HEK293 (cell line): ENCODE data around the gene DEFB132.

Experiments
- CTCF ChIA-PET: fragments of 350-600 bp; formaldehyde crosslinking; extraction: SDS; loops from one replicate; lab custom pipeline; 2021; ENCODE audit warnings: antibody characterized with exemption; lab: Yijun Ruan, JAX
- POLR2A ChIA-PET: fragments of 300-600 bp; formaldehyde crosslinking; extraction: SDS; loops from one replicate; lab custom pipeline; 2020; ENCODE audit warnings: antibody characterized with exemption, inconsistent platforms; lab: Yijun Ruan, JAX
- H3K27ac ChIP-seq: fragments of 200-500 bp; sonication (Bioruptor generic); 2 replicates; pipeline ENCODE4 v1.5.1; 2014; ENCODE audit warnings: low read depth, low read length, control low read depth, inconsistent platforms; ENCODE audit errors: extremely low read depth
- H3K36me3 ChIP-seq, 2 experiments: fragments of 200-500 bp in 1 of 2; sonication (Bioruptor generic) in 1 of 2; 1 replicate in 1 of 2; 2 replicates in 1 of 2; pipeline ENCODE4 v1.5.1; 2014 to 2017; ENCODE audit warnings: inconsistent platforms in 2 of 2, low read length in 2 of 2; ENCODE audit not compliant: control insufficient read depth in 2 of 2, insufficient read depth in 1 of 2
- H3K4me1 ChIP-seq: fragments of 200-500 bp; sonication (Bioruptor generic); 2 replicates; pipeline ENCODE4 v1.5.1; 2014; ENCODE audit warnings: mild to moderate bottlenecking, low read length, inconsistent platforms; ENCODE audit not compliant: control insufficient read depth, insufficient read depth
- H3K4me3 ChIP-seq: 2 replicates; pipeline ENCODE4 v1.5.1; 2011; ENCODE audit warnings: low read depth, mild to moderate bottlenecking, control low read depth, low read length, moderate library complexity
- H3K9me3 ChIP-seq: fragments of 200-500 bp; sonication (Bioruptor generic); 2 replicates; pipeline ENCODE4 v1.5.1; 2014; ENCODE audit warnings: low read depth, low read length, inconsistent platforms; ENCODE audit not compliant: control insufficient read depth, insufficient read depth
- GLI4 ChIP-seq: fragments of 450-650 bp; formaldehyde crosslinking; IDR thresholded peaks from 2 replicates; pipeline ENCODE4 v1.5.1; 2016; ENCODE audit warnings: missing biosample characterization, missing genetic modification characterization
- HIC1 ChIP-seq: fragments of 450-650 bp; formaldehyde crosslinking; IDR thresholded peaks from 2 replicates; pipeline ENCODE4 v1.5.1; 2016; ENCODE audit warnings: missing biosample characterization, missing genetic modification characterization
- KLF9 ChIP-seq: fragments of 450-650 bp; formaldehyde crosslinking; IDR thresholded peaks from 2 replicates; pipeline ENCODE4 v1.5.1; 2016; ENCODE audit warnings: missing biosample characterization, missing genetic modification characterization, low read depth
- SP7 ChIP-seq: fragments of 450-650 bp; formaldehyde crosslinking; IDR thresholded peaks from 2 replicates; pipeline ENCODE4 v1.5.1; 2016; ENCODE audit warnings: missing biosample characterization, missing genetic modification characterization
- ZBTB11 ChIP-seq: fragments of 450-650 bp; formaldehyde crosslinking; conservative IDR thresholded peaks from 2 replicates; pipeline ENCODE4 v1.5.1; 2016; ENCODE audit warnings: low read depth, missing biosample characterization, missing genetic modification characterization
- ZBTB17 ChIP-seq: fragments of 450-650 bp; formaldehyde crosslinking; IDR thresholded peaks from 2 replicates; pipeline ENCODE4 v1.5.1; 2016; ENCODE audit warnings: missing biosample characterization, missing genetic modification characterization
- ZBTB26 ChIP-seq: fragments of 450-650 bp; formaldehyde crosslinking; optimal IDR thresholded peaks from 2 replicates; pipeline ENCODE3; 2016; ENCODE audit warnings: missing biosample characterization, mild to moderate bottlenecking, missing genetic modification characterization
- ZBTB8A ChIP-seq: fragments of 450-650 bp; formaldehyde crosslinking; IDR thresholded peaks from 2 replicates; pipeline ENCODE4 v1.5.1; 2016; ENCODE audit warnings: missing biosample characterization, missing genetic modification characterization
- ZFP37 ChIP-seq: fragments of 450-650 bp; formaldehyde crosslinking; IDR thresholded peaks from 2 replicates; pipeline ENCODE4 v1.5.1; 2016; ENCODE audit warnings: missing biosample characterization, missing genetic modification characterization
- ZNF18 ChIP-seq: fragments of 450-650 bp; formaldehyde crosslinking; IDR thresholded peaks from 2 replicates; pipeline ENCODE4 v1.5.1; 2016; ENCODE audit warnings: missing biosample characterization, missing genetic modification characterization
- ZNF341 ChIP-seq: fragments of 450-650 bp; formaldehyde crosslinking; IDR thresholded peaks from 2 replicates; pipeline ENCODE4; 2016; ENCODE audit warnings: low read depth, missing biosample characterization, missing genetic modification characterization
- ZNF394 ChIP-seq: fragments of 450-650 bp; formaldehyde crosslinking; IDR thresholded peaks from 2 replicates; pipeline ENCODE4 v1.5.1; 2016; ENCODE audit warnings: missing biosample characterization, missing genetic modification characterization, mild to moderate bottlenecking, moderate library complexity, borderline replicate concordance
- ZNF48 ChIP-seq: fragments of 450-650 bp; formaldehyde crosslinking; IDR thresholded peaks from 2 replicates; pipeline ENCODE4 v1.5.1; 2016; ENCODE audit warnings: missing biosample characterization, missing genetic modification characterization
- ZNF514 ChIP-seq: fragments of 450-650 bp; formaldehyde crosslinking; IDR thresholded peaks from 2 replicates; pipeline ENCODE4 v1.5.1; 2016; ENCODE audit warnings: missing biosample characterization, missing genetic modification characterization
- ZNF521 ChIP-seq: fragments of 450-650 bp; formaldehyde crosslinking; IDR thresholded peaks from 2 replicates; pipeline ENCODE4 v1.5.1; 2017; ENCODE audit warnings: missing biosample characterization, mild to moderate bottlenecking, missing genetic modification characterization
- ZNF76 ChIP-seq: fragments of 450-650 bp; formaldehyde crosslinking; IDR thresholded peaks from 2 replicates; pipeline ENCODE4; 2016; ENCODE audit warnings: low read depth, missing biosample characterization, missing genetic modification characterization, borderline replicate concordance

Gene DEFB132

GRCh38 chr20:297925-298775, 40.6 kb downstream of the DEFB132 start (continued):
- peak; percentile 46 for TF ChIP-seq ZBTB11 (tag by site-specific recombination)
- TF ChIP-seq ZBTB26 (tag by site-specific recombination), result peak; percentile 64
- TF ChIP-seq KLF9 (tag by site-specific recombination), result peak; percentile 79
- TF ChIP-seq ZNF76 (tag by site-specific recombination), result peak; percentile 88
- no peak for TF ChIP-seq GLI4 (tag by site-specific recombination)
- TF ChIP-seq ZNF394 (tag by site-specific recombination), result peak; percentile 100
- TF ChIP-seq ZFP37 (tag by site-specific recombination), result 0 out of 2 replicates have a peak, but pooled peaks have one; percentile 41
- TF ChIP-seq ZNF18 (tag by site-specific recombination), result no peak
- no peak for TF ChIP-seq ZNF521
- peak; percentile 72 for TF ChIP-seq ZNF341 (tag by site-specific recombination)
- TF ChIP-seq ZNF48, result no peak
- peak; percentile 55; the same call in 1 of the 2 replicates for TF ChIP-seq ZBTB17
- peak; percentile 20; the same call in 1 of the 2 replicates for TF ChIP-seq SP7 (tag by site-specific recombination)
- TF ChIP-seq HIC1, result peak; percentile 84
- TF ChIP-seq ZBTB8A (tag by site-specific recombination), result peak; percentile 69
- TF ChIP-seq, all 188 proteins: peak for 27

GRCh38 chr20:298776-299391, 41.4 kb downstream of the DEFB132 start:
- no peak for TF ChIP-seq ZNF514
- Histone ChIP-seq H3K4me3 (peak overlapping the region; percentile 53), H3K4me1 (peaks cover 27% of the 10 kb centered on the region), H3K9me3 (no peaks in the 10 kb centered on the region), H3K36me3 (peaks cover 0 to 15% of the 10 kb centered on the region in 2 experiments; a peak in 1 of 3 replicates), H3K27ac (peak overlapping the region; percentile 98; the same call in 1 of the 2 replicates)
- ChIA-PET CTCF (interaction anchor here (0.5 to 4.1 kb wide), 6 partner anchors 22 to 420 kb away, joined by 3 to 21 read pairs (median 4); partner anchors contain the start of gene SOX12), POLR2A (interaction anchor here (0.6 to 6.2 kb wide), 6 partner anchors 10 to 244 kb away, joined by 3 to 74 read pairs (median 3); partner anchors contain the start of genes NRSN2 and SOX12)
